Transverse colon (tissue), 4 donors: ENCODE results near the gene KATNB1. TPM values are rescaled to one million over a fixed set of nuclear protein-coding genes. Genes with fewer than 3 reads are reported as not detected.

Experiments
- DNase-seq: peaks from one replicate; pipeline ENCODE4 v3.0.0-alpha.2; 2019
- H3K27ac ChIP-seq, 4 donors: fragments of 200-600 bp; sonication (generic); 2 replicates each; pipeline ENCODE4 v1.5.1; 2016 to 2018; ENCODE audit warnings: inconsistent platforms in 4 of 4
- H3K27me3 ChIP-seq: fragments of 200-600 bp; sonication (generic); 2 replicates; pipeline ENCODE4 v1.5.1; 2017; ENCODE audit warnings: inconsistent platforms
- H3K36me3 ChIP-seq, 4 donors: fragments of 200-600 bp; sonication (generic); 2 replicates each; pipeline ENCODE4 v1.5.1; 2017 to 2019; ENCODE audit warnings: inconsistent platforms in 4 of 4
- H3K4me1 ChIP-seq, 4 donors: fragments of 200-600 bp; sonication (generic); 2 replicates each; pipeline ENCODE4 v1.5.1; 2017 to 2020; ENCODE audit warnings: inconsistent platforms in 4 of 4
- H3K4me3 ChIP-seq, 4 donors: fragments of 200-600 bp; sonication (generic); 1 replicate in 1 of 4; 2 replicates in 3 of 4; pipeline versions ENCODE4 v1.5.1 to v1.6.1; 2017 to 2019; ENCODE audit warnings: inconsistent platforms in 4 of 4
- H3K9me3 ChIP-seq, 2 donors: fragments of 200-600 bp; sonication (generic); 2 replicates each; pipeline ENCODE4 v1.5.1; 2017 to 2019; ENCODE audit warnings: inconsistent platforms in 2 of 2
- CTCF ChIP-seq, 5 experiments: fragments of 200-600 bp in 3 of 5; fragments of 450-650 bp in 2 of 5; sonication (generic) in 3 of 5; IDR thresholded peaks; 1 replicate in 2 of 5; 2 replicates in 3 of 5; pipeline ENCODE4 v1.5.1; 2016 to 2017; ENCODE audit warnings: antibody characterized with exemption in 5 of 5, inconsistent platforms in 3 of 5, mild to moderate bottlenecking in 2 of 5, moderate library complexity in 1 of 5
- EP300 ChIP-seq: sonication (generic); formaldehyde crosslinking; IDR thresholded peaks from one replicate; pipeline ENCODE4 v1.6.1; 2017; ENCODE audit warnings: antibody characterized with exemption, low read depth
- POLR2A ChIP-seq: fragments of 450-650 bp; IDR thresholded peaks from one replicate; pipeline ENCODE4 v1.6.1; 2016; ENCODE audit warnings: antibody characterized with exemption, mild to moderate bottlenecking, moderate library complexity
- POLR2AphosphoS5 ChIP-seq, 3 donors: sonication (generic); formaldehyde crosslinking; IDR thresholded peaks; one replicate each; pipeline ENCODE4 v1.6.1; 2016; ENCODE audit warnings: antibody characterized with exemption in 3 of 3
- WGBS, 2 donors: methylation state at CpG; one replicate each; pipeline ENCODE4 v1.1.5; 2018; ENCODE audit warnings: low coverage in 1 of 2; 5-methylcytosine and 5-hydroxymethylcytosine counted together
- in situ Hi-C, 4 donors: fragments of 200-750 bp; cut with MboI; loops; one replicate each; pipeline versions ENCODE4 v1.15.0 to v1.15.1; 2017; ENCODE audit warnings: low sequenced_read_pairs in 3 of 4, low pct_ligation_motif_present in 1 of 4, low pct_unique_long_range_greater_than_20kb in 1 of 4
- intact Hi-C: fragments of 100-400 bp; cut with DNase I; formaldehyde crosslinking; loops from one replicate; pipeline ENCODE4 v1.15.1; 2023; ENCODE audit warnings: low total_unique reads
- total RNA-seq, 4 donors: library from RNA; depleted of rRNA; stranded (reverse); fragments of >200 nt; gene quantifications; one replicate each; pipeline ENCODE4 v1.1.0, GENCODE V29; 2016

Gene KATNB1
- total RNA-seq, 4 donors from 2014 or later, result 11.3 to 28.4 (median 22.3) TPM

GRCh38 chr16:57757326-57757786, 21.8 kb downstream of the KATNB1 start:
- in situ Hi-C loops, result loop anchor here in 3 of 4 donors (25.0 kb wide), 1 partner anchor 255 kb away; the partner anchor contains the start of genes USB1 (in 3 of the 3) and ZNF319 (in 3 of the 3)
- TF ChIP-seq POLR2A, result no peak
- TF ChIP-seq CTCF (IDR thresholded peaks at IDR 0.05), result peak; percentile 89 to 99 (median 97)
- no peaks in the 10 kb centered on the region for H3K27me3 ChIP-seq
- no peaks in the 10 kb centered on the region for H3K36me3 ChIP-seq
- H3K27ac ChIP-seq, result no peak overlapping the region
- no peak overlapping the region for H3K4me3 ChIP-seq
- DNase-seq, result peak; percentile 91
- no peaks in the 10 kb centered on the region for H3K4me1 ChIP-seq
- intact Hi-C loops, result loop anchor here (2.0 to 10.0 kb wide), 2 partner anchors 107 to 257 kb away; no protein-coding TSS in a partner anchor
- 72% methylated on average over 10 of the region's 11 CpGs; no CpG with 5 or more reads in 1 of the 2 donors for WGBS, 2 donors
- H3K9me3 ChIP-seq, result no peaks in the 10 kb centered on the region

- H3K27me3 ChIP-seq, result no peaks in the 10 kb centered on the region
- WGBS, 2 donors, result 93% methylated on average over 7 of the region's 7 CpGs; no CpG with 5 or more reads in 1 of the 2 donors
- no peaks in the 10 kb centered on the region for H3K9me3 ChIP-seq
- no peak overlapping the region for H3K27ac ChIP-seq
- H3K36me3 ChIP-seq, result no peaks in the 10 kb centered on the region
- no peaks in the 10 kb centered on the region for H3K4me1 ChIP-seq
- no peak overlapping the region for H3K4me3 ChIP-seq
- no peak for DNase-seq
- in situ Hi-C loops, result loop anchor here in 3 of 4 donors (25.0 kb wide), 1 partner anchor 254 kb away; the partner anchor contains the start of genes USB1 (in 3 of the 3) and ZNF319 (in 3 of the 3)
- no peak for TF ChIP-seq POLR2A
- no peak for TF ChIP-seq CTCF (IDR thresholded peaks at IDR 0.05)
- no peak for TF ChIP-seq POLR2AphosphoS5 (IDR thresholded peaks at IDR 0.05)
- no peak for TF ChIP-seq EP300
- intact Hi-C loops, result loop anchor here (2.0 to 10.0 kb wide), 2 partner anchors 107 to 257 kb away; no protein-coding TSS in a partner anchor
These were observed 22.3 kb downstream of the KATNB1 start for GRCh38 chr16:57757883-57758282.

GRCh38 chr16:57758331-57759117, 23.0 kb downstream of the KATNB1 start:
- TF ChIP-seq POLR2AphosphoS5 (IDR thresholded peaks at IDR 0.05) (no peak), EP300 (no peak), CTCF (IDR thresholded peaks at IDR 0.05) (no peak), POLR2A (no peak)
- WGBS, 2 donors, result 82% methylated on average over 29 of the region's 33 CpGs; no CpG with 5 or more reads in 1 of the 2 donors
- in situ Hi-C loops (loop anchor here in 3 of 4 donors (25.0 kb wide), 1 partner anchor 254 kb away; the partner anchor contains the start of genes USB1 (in 3 of the 3) and ZNF319 (in 3 of the 3)), intact Hi-C loops (loop anchor here (10.0 kb wide), 1 partner anchor 256 kb away; no protein-coding TSS in a partner anchor)
- no peaks in the 10 kb centered on the region for H3K36me3 ChIP-seq
- H3K4me1 ChIP-seq, result no peaks in the 10 kb centered on the region
- no peak for DNase-seq
- H3K27ac ChIP-seq, result no peak overlapping the region
- H3K27me3 ChIP-seq, result no peaks in the 10 kb centered on the region
- H3K4me3 ChIP-seq, result no peak overlapping the region
- H3K9me3 ChIP-seq, result no peaks in the 10 kb centered on the region

- in situ Hi-C loops (loop anchor here in 3 of 4 donors (25.0 kb wide), 1 partner anchor 253 kb away; the partner anchor contains the start of genes USB1 (in 3 of the 3) and ZNF319 (in 3 of the 3)), intact Hi-C loops (loop anchor here (10.0 kb wide), 1 partner anchor 256 kb away; no protein-coding TSS in a partner anchor)
- Histone ChIP-seq H3K36me3 (no peaks in the 10 kb centered on the region), H3K9me3 (no peaks in the 10 kb centered on the region), H3K27me3 (no peaks in the 10 kb centered on the region), H3K4me1 (no peaks in the 10 kb centered on the region), H3K27ac (no peak overlapping the region), H3K4me3 (no peak overlapping the region)
- no peak for TF ChIP-seq EP300
- TF ChIP-seq CTCF (IDR thresholded peaks at IDR 0.05), result no peak
- no peak for TF ChIP-seq POLR2A
- TF ChIP-seq POLR2AphosphoS5 (IDR thresholded peaks at IDR 0.05), result no peak
- WGBS, 2 donors, result 88% methylated on average over 6 of the region's 7 CpGs; no CpG with 5 or more reads in 1 of the 2 donors
- no peak for DNase-seq
These were observed 23.6 kb downstream of the KATNB1 start for GRCh38 chr16:57759131-57759530.
